Measurements from ENCODE around the gene EPSTI1.
"Not testable (repeated sequence)": the region's sequence is repeated elsewhere in the genome, so short reads cannot be mapped to it uniquely, and the experiment has no call there.

The EPSTI1 gene

GRCh38 chr13:42891591-42891990 lies 100.5 kb downstream of the EPSTI1 start:
- DNase-seq, result no peak

- DNase-seq, result no peak
These were observed 106.7 kb downstream of the EPSTI1 start for GRCh38 chr13:42885325-42885724.

DNA sequence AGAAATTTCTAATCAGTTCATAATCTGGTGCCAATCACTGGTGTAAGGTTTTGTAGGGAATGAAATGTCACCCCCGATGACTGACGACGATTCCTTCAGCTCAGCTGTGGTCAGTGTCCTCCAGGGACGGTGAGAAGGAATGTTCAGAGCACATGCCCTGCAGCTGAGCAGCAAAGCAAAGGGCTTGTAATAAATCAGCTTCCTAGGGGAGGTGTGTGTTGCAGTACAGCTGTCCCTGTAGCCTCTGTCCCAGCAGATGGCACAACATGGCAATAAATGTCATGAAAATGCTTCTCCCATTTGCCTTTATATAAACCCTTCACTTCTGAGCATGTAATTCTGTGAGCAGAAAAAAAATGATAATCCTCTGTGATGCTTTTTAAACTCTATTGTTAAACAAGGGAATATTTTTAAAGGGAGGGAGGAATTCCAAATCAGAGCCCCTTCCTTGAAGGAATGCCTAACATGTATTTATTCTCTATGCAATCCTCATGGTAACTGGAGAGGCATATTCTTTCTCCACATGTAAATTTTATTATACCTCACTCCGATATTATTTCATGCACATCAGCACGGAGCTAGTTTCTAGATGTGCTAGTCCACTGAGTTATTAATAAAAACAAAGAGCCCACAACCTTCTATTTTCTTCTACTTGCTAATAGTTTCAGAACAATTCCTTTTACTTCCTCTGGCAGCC lies 108.1 kb downstream of the EPSTI1 start:
- no peak for DNase-seq

DNA sequence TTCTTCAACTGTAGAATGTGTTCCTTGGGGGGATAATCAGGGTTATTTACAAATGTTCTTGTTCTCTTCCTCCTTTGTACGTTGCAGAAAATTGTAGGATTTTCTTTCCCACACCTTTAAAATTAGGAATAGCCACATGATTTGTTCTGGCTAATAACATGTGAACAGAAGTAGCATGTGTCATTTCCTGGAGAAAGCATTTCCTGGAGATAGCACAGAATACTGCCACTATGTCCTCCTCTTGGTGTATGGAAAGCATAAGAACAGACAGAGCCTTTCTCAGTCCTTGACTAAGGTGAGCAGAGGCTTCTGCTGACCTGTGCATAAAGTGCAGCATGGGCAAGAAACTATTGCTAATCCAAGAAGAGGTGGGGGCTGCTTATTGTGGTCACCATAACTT lies 108.9 kb downstream of the EPSTI1 start:
- DNase-seq, result no peak

DNA sequence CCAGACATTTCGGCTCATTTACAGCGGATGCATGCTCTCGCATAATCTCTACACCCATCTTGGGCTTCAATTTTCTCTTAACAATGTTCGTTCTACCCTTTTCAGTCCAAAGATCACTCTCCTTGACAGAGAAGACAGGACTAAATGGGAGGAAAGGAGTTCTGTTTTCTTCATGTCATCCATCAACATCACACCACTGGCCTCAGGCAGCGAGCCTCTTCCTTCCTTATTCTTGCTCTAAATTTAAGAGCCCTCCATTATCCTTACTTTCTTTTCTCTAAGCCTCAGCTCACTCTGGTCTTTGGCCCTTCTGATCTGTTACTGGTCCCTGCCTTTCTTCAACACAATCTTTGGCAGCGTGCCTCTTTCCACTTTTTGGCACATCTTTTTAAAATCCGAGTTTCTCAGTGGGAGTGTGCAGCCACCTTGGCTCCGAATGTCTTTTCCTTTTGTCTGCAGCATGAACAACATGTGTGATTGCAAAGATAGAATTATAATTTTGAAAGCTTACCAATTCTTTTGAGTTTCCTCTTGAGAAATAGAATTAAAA lies 111.9 kb downstream of the EPSTI1 start:
- DNase-seq, result no peak

DNA sequence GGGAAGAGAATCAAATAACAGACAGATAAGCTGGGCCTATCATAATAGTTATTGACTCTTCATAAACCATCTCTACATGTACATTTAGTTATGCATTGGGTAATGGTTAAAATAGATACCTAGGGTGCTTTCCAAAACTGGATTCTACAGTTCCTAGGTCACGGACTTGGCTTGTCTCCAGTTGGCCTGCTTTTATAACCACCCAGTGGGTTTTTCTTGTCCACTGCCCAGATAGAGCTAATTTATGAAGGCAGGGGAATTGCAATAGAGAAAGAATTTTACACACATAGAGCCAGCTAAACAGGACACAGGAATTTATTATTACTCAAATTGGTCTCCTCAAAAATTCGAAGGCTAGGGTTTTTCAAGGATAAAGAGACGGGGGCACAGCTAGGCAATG lies 113.3 kb downstream of the EPSTI1 start:
- no peak for DNase-seq

DNA sequence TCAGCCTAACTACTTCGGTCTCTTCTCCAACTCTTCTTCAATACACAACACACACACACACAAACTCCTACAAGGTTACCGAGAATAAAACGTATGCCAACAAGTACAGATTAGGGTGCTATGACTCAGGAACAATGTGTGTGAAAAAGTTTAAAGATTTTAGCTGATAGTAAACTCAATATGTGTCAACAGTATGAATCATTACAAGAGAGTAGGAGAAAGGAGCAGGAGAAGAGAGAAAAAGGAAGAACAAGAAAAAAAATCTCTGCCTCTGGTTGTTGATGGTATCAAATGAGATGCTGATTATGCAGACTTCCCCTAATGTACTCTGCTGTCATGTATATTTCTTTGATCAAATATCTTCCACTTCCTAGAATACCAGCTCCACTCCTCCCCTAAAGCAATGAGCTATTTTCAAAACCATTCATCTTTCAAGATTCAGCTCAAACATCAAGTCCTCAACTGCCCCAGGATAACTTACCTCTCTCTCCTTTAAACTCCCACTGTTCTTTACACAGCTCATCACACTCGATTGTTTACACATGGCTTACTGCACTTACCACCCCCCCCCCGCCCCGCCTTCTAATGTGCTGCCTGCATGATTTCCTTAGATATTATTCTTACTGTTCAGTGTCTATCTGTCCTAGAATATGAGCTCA lies 115.0 kb downstream of the EPSTI1 start:
- no peak for DNase-seq

- DNase-seq, result no peak
These were observed 115.7 kb downstream of the EPSTI1 start for GRCh38 chr13:42876270-42876714.

DNA sequence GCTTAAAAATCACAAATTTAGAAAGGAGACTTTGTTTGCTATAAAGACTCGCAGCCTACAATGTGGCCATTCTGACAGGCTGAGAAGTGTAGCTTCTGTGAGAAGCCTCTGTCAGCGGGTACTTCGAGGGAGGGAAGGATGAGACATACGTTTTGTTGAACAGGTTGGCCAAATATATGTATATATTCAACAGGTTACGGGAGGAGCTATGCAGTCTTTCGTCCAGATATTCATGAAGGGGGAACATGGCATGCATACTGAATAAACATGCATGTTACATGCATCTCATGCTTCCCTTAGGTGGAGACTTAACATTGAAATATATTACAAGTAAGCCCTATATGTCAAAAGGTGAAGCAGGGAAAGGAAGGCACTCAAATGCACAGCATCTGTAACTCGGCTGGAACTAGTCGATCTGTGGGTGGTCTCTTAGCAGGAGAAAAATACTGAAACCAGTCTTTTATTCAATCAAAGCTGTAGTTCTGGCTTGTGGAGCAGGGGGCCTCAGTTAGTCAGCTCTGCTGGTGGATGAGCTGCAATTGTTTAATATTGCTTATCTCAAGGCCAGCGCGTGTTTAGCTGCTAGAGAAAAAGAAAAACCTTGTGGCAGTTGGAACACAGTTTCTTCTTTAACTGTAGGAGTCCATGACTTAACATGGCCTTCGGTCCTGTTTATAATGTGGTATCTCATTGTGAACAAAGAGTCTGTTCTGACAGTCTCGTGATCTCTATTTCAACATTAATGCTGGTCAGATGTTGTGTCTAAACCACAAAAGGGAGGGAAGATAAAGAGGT lies 116.4 kb downstream of the EPSTI1 start:
- no peak for DNase-seq

- no peak for DNase-seq
These were observed 117.8 kb downstream of the EPSTI1 start for GRCh38 chr13:42874221-42874620.

GRCh38 chr13:42873081-42873480 lies 119.0 kb downstream of the EPSTI1 start:
- DNase-seq, result no peak

DNA sequence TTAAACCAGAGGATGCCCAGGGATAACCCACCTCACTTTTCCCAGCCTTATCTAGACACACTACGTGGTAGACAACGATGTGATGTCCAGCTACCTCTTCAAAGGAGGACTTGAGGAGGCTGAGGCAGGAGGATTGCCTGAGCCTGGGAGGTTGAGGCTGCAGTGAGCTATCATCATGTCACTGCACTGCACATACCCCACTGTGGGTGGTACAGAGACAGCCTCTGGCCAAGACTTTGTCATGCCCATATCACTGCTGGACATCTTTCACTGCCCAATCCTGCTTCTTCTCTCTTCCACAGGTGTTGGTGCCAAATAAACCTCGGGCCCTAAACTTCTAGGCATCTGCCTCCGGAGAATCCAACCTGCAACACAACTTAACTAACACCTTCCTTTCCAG lies 124.8 kb downstream of the EPSTI1 start:
- no peak for DNase-seq

- DNase-seq, result no peak
These were observed 126.3 kb downstream of the EPSTI1 start for GRCh38 chr13:42865768-42866102.

- DNase-seq, result no peak
These were observed 126.9 kb downstream of the EPSTI1 start for GRCh38 chr13:42864952-42865767.

GRCh38 chr13:42862370-42862769 lies 129.7 kb downstream of the EPSTI1 start:
- DNase-seq, result not testable (repeated sequence)

- no peak for DNase-seq
These were observed 131.6 kb downstream of the EPSTI1 start for GRCh38 chr13:42860485-42860884.

DNA sequence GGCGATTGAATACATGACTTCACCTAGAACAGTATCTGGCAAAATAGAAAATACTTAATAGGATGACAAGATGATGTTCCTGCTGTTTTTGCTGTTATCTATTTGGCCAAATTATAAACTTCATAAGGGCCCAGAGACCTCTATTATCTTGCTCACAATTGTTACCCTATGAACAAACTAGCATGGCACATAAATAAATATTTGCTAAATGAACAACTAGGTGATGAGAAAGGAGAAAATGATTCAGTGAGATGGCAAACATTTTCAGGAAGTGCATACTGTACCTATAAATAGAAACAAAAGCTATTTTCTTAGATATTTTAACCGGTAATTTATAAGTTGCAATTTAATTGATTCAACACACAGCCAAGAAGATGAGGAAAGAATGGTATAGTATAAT lies 132.3 kb downstream of the EPSTI1 start:
- DNase-seq, result no peak

DNA sequence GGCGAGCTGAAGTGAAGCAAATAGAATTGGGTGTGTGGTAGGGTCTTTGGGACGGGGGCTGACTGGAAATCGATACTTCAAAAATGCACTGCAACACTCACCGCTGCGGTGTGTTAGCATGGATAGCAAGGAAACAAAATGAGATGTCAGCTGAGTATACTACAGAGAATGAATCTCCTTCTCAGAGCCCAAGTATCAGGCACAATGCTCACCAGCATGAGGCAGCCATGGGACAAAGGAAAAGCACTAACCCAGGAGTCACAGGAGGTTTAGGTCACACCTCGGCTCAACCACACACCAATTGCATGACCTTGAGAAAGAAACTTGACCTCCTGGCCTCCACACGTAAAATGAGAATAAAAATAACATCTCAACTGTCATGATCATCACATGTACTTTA lies 136.6 kb downstream of the EPSTI1 start:
- no peak for DNase-seq

- DNase-seq, result no peak
These were observed 139.9 kb downstream of the EPSTI1 start for GRCh38 chr13:42852136-42852535.

GRCh38 chr13:42849200-42849599 lies 142.8 kb downstream of the EPSTI1 start:
- DNase-seq, result no peak

GRCh38 chr13:42847891-42848663 lies 144.0 kb downstream of the EPSTI1 start:
- DNase-seq, result no peak

Data from activated CD8-positive, alpha-beta memory T cell treated with anti-CD3 and anti-CD28 coated beads, Interleukin-2, amount 50 U/mL, for 48 hours (primary cell).